SH-SY5Y (cell line): ENCODE measurements around the gene SDK1.

Source experiments
- GATA2 ChIP-seq: IDR thresholded peaks from 2 replicates; pipeline ENCODE4 v1.6.1; 2011; ENCODE audit warnings: mild to moderate bottlenecking, low read depth, low read length
- GATA3 ChIP-seq: IDR thresholded peaks from 2 replicates; pipeline ENCODE4 v1.6.1; 2011; ENCODE audit warnings: low read depth, mild to moderate bottlenecking, low read length, moderate library complexity

- TF ChIP-seq GATA2 (no peak), GATA3 (no peak)
These were observed 453.7 kb downstream of the SDK1 start for GRCh38 chr7:3754493-3755341.
